ENCODE measurements around the gene SAMHD1.
A peak's percentile ranks its signal among the peaks of the same experiment; 100 is the strongest.
"Not testable (repeated sequence)": the region's sequence is repeated elsewhere in the genome, so short reads cannot be mapped to it uniquely, and the experiment has no call there.

Gene SAMHD1

DNA sequence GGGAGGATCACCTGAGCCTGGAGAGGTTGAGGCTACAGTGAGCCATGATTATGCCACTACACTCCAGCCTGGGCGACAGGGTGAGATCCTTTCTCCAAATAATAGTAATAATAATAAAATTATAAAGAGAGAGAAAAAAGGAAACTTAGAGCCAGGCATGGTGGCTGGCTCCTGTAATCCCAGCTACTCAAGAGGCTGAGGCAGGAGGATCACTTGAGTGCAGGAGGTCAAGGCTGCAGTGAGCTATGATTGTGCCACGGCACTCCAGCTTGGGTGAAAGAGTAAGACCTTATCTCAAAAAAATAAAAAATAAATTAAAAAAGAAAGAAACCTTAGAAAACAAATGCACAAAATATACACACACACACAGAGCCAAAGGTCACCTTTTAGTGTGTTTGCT lies 5.2 kb upstream of the SAMHD1 start:
- DNase-seq (ENCODE audit: low read depth, low spot score) = no peak
- POLR2A ChIA-PET = no interaction called here
- H3K4me3 ChIP-seq (ENCODE audit: low read depth, low read length) = no peak overlapping the region
- TF ChIP-seq CTCF (IDR thresholded peaks at IDR 0.05; ENCODE audit: insufficient read depth, low read length, missing control alignments) = no peak
- CTCF ChIA-PET = no interaction called here

- CTCF ChIA-PET = no interaction called here
- TF ChIP-seq CTCF (IDR thresholded peaks at IDR 0.05; ENCODE audit: insufficient read depth, low read length, missing control alignments) = no peak
- no peak overlapping the region for H3K4me3 ChIP-seq (ENCODE audit: low read depth, low read length)
- POLR2A ChIA-PET = no interaction called here
- no peak for DNase-seq (ENCODE audit: low read depth, low spot score)
Measured at GRCh38 chr20:36956016-36956415, 4.5 kb upstream of the SAMHD1 start.

- H3K4me3 ChIP-seq (ENCODE audit: low read depth, low read length) = peak overlapping the region; percentile 99
- ChIA-PET POLR2A (no interaction called here), CTCF (interaction anchor here (0.6 to 1.0 kb wide), 2 partner anchors 11 to 20 kb away, joined by 3 read pairs; no protein-coding TSS in a partner anchor)
- no peak for TF ChIP-seq CTCF (IDR thresholded peaks at IDR 0.05; ENCODE audit: insufficient read depth, low read length, missing control alignments)
- no peak for DNase-seq (ENCODE audit: low read depth, low spot score)
Measured at GRCh38 chr20:36951979-36952738, 651 bp upstream of the SAMHD1 start.

DNA sequence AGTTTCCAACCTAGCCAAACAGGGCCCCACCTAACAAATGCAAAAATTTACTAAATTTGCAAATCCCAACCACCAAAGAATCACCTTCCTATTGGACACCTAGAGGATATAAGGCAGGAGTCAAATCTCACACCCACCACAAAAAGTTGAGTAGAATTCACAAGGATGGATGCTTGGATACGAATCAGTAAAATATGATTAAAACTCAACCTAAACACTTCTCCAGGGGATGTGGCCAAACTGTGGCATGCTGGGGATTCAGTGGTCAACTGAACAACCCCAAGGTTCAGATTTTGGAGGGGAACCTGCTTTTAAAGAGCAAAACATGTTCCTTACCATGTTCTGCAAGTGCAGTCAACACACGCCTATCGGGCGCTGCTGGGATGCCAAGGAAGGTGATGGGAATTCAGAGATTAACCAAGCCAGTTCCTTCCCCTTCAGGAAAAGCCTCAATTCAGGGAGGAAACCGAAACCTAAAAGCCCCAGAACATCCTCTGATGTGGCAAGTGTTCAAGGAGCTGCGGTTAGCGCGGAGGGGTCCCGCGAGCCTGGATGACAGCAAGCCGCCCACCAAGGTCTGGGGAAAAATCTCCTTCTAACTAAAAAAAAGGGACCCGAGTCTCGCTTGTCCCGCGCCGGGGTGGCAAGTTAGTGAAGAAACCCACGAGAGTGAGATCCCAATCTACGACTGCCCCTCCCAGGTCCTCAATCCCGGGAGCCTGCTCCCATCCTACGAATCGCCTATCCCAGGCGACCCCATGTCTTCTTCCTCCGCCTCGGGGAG lies 902 bp downstream of the SAMHD1 start:
- POLR2A ChIA-PET = no interaction called here
- CTCF ChIA-PET = no interaction called here
- no peak for TF ChIP-seq CTCF (IDR thresholded peaks at IDR 0.05; ENCODE audit: insufficient read depth, low read length, missing control alignments)
- H3K4me3 ChIP-seq (ENCODE audit: low read depth, low read length) = peak overlapping the region; percentile 99
- no peak for DNase-seq (ENCODE audit: low read depth, low spot score)

GRCh38 chr20:36941401-36941835 lies 10.1 kb downstream of the SAMHD1 start:
- ChIA-PET CTCF (interaction anchor here (0.8 to 2.0 kb wide), 3 partner anchors 8 to 22 kb away, joined by 3 to 5 read pairs (median 4); no protein-coding TSS in a partner anchor), POLR2A (no interaction called here)
- DNase-seq (ENCODE audit: low read depth, low spot score) = no peak
- H3K4me3 ChIP-seq (ENCODE audit: low read depth, low read length) = no peak overlapping the region
- no peak for TF ChIP-seq CTCF (IDR thresholded peaks at IDR 0.05; ENCODE audit: insufficient read depth, low read length, missing control alignments)

- CTCF ChIA-PET = interaction anchor here (5.7 kb wide), 1 partner anchor 17 kb away, joined by 36 read pairs; no protein-coding TSS in a partner anchor
- POLR2A ChIA-PET = no interaction called here
- no peak for TF ChIP-seq CTCF (IDR thresholded peaks at IDR 0.05; ENCODE audit: insufficient read depth, low read length, missing control alignments)
- no peak for DNase-seq (ENCODE audit: low read depth, low spot score)
- H3K4me3 ChIP-seq (ENCODE audit: low read depth, low read length) = no peak overlapping the region
Measured at GRCh38 chr20:36937402-36937770, 14.1 kb downstream of the SAMHD1 start.

GRCh38 chr20:36936761-36937401 lies 14.6 kb downstream of the SAMHD1 start:
- CTCF ChIA-PET = interaction anchor here (5.7 kb wide), 1 partner anchor 16 kb away, joined by 36 read pairs; no protein-coding TSS in a partner anchor
- H3K4me3 ChIP-seq (ENCODE audit: low read depth, low read length); DNase-seq (ENCODE audit: low read depth, low spot score); POLR2A ChIA-PET: not testable (repeated sequence)
